WTC11 (cell line): Measurements from ENCODE around the gene SLC2A10.

Experiments
- CBFB ChIP-seq: sonication (generic); formaldehyde crosslinking; IDR thresholded peaks from 2 replicates; pipeline ENCODE4 v1.8.1; 2022; ENCODE audit warnings: mild to moderate bottlenecking, low read depth, missing genetic modification reagents
- ELF4 ChIP-seq: sonication (generic); formaldehyde crosslinking; IDR thresholded peaks from 2 replicates; pipeline ENCODE4 v1.8.1; 2022; ENCODE audit warnings: low read depth, mild to moderate bottlenecking, moderate library complexity, missing genetic modification reagents
- NFE2L1 ChIP-seq: sonication (generic); formaldehyde crosslinking; IDR thresholded peaks from 2 replicates; pipeline ENCODE4 v1.8.1; 2023; ENCODE audit warnings: missing genetic modification reagents
- NR2C2 ChIP-seq: sonication (generic); formaldehyde crosslinking; IDR thresholded peaks from 2 replicates; pipeline ENCODE4 v1.8.0; 2022; ENCODE audit warnings: mild to moderate bottlenecking, missing genetic modification reagents
- TEAD1 ChIP-seq: sonication (generic); formaldehyde crosslinking; IDR thresholded peaks from 2 replicates; pipeline ENCODE4 v1.8.0; 2022; ENCODE audit warnings: mild to moderate bottlenecking, missing genetic modification reagents
- TP53 ChIP-seq: sonication (generic); formaldehyde crosslinking; IDR thresholded peaks from 2 replicates; pipeline ENCODE4 v1.8.1; 2023; ENCODE audit warnings: mild to moderate bottlenecking, missing genetic modification reagents
- ZNF263 ChIP-seq: sonication (generic); formaldehyde crosslinking; IDR thresholded peaks from 2 replicates; pipeline ENCODE4 v1.8.1; 2022; ENCODE audit warnings: low read depth, mild to moderate bottlenecking, moderate library complexity, missing genetic modification reagents
- ZNF423 ChIP-seq: fragments of 250-450 bp; sonication (Bioruptor Pico); IDR thresholded peaks from 2 replicates; pipeline ENCODE4 v2.1.2; 2022; ENCODE audit warnings: mild to moderate bottlenecking, moderate library complexity
- TF ChIP-seq, protein P1 (sequence below): sonication (generic); formaldehyde crosslinking; IDR thresholded peaks from 2 replicates; pipeline ENCODE4 v1.8.1; 2023; ENCODE audit warnings: mild to moderate bottlenecking, missing genetic modification reagents, moderate library complexity
- TF ChIP-seq, protein P2 (sequence below): sonication (generic); formaldehyde crosslinking; IDR thresholded peaks from 2 replicates; pipeline ENCODE4 v1.8.1; 2022; ENCODE audit warnings: missing genetic modification reagents, borderline replicate concordance
- TF ChIP-seq, protein P3 (sequence below): sonication (generic); formaldehyde crosslinking; conservative IDR thresholded peaks from 2 replicates; pipeline ENCODE4 v1.8.1; 2022; ENCODE audit warnings: mild to moderate bottlenecking, missing genetic modification reagents
- TF ChIP-seq, protein P4 (sequence below): fragments of 250-450 bp; sonication (Bioruptor Pico); conservative IDR thresholded peaks from 2 replicates; pipeline ENCODE4 v1.9.0; 2021; ENCODE audit warnings: mild to moderate bottlenecking
- TF ChIP-seq, protein P5 (sequence below): fragments of 200-600 bp; IDR thresholded peaks from 2 replicates; pipeline ENCODE4 v1.8.0; 2022; ENCODE audit warnings: antibody characterized with exemption

DNA sequence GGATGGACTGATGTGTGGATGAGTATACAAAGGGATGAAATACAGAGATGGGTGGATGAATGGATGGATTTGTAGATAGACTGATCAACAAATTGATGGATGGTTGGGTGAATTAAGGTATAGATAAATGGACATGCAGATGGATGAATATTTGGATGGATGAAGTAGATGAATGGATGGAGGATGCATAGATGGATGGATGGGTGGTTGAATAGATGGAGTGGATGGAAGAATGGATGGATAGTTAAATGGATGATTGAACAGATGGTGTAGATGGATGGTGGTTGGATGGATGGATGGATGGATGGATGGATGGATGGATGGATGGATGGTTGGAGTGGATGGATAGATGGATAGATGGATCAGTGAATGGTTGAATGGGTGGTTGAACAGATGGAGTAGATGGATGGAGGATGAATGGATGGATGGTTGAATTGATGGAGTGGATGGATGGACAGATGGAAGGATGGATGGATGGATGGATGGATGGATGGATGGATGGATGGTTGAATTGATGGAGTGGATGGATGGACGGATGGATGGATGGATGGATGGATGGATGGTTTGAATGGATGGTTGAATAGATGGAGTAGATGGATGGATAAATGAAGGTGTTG, 15.0 kb downstream of the SLC2A10 start:
- TF ChIP-seq ELF4 (CRISPR knock-in tag) (no peak), NFE2L1 (no peak), CBFB (no peak), ZNF263 (CRISPR knock-in tag) (no peak), TP53 (CRISPR knock-in tag) (no peak), TEAD1 (CRISPR knock-in tag) (no peak), NR2C2 (CRISPR knock-in tag) (no peak), ZNF423 (CRISPR knock-in tag) (no peak)
- TF ChIP-seq, protein P1, sequence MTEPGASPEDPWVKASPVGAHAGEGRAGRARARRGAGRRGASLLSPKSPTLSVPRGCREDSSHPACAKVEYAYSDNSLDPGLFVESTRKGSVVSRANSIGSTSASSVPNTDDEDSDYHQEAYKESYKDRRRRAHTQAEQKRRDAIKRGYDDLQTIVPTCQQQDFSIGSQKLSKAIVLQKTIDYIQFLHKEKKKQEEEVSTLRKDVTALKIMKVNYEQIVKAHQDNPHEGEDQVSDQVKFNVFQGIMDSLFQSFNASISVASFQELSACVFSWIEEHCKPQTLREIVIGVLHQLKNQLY (CRISPR knock-in tag): no peak
- TF ChIP-seq, protein P2, sequence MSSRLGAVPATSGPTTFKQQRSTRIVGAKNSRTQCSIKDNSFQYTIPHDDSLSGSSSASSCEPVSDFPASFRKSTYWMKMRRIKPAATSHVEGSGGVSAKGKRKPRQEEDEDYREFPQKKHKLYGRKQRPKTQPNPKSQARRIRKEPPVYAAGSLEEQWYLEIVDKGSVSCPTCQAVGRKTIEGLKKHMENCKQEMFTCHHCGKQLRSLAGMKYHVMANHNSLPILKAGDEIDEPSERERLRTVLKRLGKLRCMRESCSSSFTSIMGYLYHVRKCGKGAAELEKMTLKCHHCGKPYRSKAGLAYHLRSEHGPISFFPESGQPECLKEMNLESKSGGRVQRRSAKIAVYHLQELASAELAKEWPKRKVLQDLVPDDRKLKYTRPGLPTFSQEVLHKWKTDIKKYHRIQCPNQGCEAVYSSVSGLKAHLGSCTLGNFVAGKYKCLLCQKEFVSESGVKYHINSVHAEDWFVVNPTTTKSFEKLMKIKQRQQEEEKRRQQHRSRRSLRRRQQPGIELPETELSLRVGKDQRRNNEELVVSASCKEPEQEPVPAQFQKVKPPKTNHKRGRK (CRISPR knock-in tag): no peak
- TF ChIP-seq, protein P3, sequence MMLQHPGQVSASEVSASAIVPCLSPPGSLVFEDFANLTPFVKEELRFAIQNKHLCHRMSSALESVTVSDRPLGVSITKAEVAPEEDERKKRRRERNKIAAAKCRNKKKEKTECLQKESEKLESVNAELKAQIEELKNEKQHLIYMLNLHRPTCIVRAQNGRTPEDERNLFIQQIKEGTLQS (CRISPR knock-in tag): no peak
- TF ChIP-seq, protein P4, sequence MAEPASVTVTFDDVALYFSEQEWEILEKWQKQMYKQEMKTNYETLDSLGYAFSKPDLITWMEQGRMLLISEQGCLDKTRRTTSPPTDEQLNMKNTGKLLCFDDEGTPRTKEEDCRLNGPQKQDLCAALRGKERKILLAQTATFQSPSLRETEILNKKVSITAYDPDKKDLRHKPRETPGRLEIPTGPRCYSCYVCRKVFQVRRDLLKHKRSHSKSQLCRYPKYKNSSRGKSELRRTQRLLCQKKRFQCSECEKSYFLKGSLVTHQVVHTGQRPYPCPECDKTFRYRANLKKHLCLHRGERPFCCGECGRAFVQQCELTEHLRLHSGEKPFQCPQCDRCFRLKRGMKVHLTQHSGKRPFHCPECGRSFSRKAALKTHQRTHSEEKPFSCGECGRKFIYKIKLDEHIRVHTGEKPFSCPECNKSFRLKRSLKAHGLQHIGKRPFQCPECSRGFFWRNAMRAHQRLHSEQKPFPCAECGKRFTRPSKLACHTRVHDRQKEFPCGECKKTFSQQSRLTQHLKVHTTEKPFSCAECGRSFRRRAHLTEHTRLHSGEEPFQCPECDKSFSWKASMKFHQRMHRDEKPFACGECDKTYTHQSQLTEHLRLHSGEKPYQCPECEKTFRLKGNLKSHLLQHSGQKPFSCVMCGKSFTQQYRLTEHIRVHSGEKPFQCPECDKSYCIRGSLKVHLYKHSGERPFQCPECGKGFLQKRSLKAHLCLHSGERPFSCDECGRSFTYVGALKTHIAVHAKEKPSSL: no peak
- TF ChIP-seq, protein P5, sequence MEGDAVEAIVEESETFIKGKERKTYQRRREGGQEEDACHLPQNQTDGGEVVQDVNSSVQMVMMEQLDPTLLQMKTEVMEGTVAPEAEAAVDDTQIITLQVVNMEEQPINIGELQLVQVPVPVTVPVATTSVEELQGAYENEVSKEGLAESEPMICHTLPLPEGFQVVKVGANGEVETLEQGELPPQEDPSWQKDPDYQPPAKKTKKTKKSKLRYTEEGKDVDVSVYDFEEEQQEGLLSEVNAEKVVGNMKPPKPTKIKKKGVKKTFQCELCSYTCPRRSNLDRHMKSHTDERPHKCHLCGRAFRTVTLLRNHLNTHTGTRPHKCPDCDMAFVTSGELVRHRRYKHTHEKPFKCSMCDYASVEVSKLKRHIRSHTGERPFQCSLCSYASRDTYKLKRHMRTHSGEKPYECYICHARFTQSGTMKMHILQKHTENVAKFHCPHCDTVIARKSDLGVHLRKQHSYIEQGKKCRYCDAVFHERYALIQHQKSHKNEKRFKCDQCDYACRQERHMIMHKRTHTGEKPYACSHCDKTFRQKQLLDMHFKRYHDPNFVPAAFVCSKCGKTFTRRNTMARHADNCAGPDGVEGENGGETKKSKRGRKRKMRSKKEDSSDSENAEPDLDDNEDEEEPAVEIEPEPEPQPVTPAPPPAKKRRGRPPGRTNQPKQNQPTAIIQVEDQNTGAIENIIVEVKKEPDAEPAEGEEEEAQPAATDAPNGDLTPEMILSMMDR: no peak
